ENCODE results near the gene NALF2.

Gene NALF2

DNA sequence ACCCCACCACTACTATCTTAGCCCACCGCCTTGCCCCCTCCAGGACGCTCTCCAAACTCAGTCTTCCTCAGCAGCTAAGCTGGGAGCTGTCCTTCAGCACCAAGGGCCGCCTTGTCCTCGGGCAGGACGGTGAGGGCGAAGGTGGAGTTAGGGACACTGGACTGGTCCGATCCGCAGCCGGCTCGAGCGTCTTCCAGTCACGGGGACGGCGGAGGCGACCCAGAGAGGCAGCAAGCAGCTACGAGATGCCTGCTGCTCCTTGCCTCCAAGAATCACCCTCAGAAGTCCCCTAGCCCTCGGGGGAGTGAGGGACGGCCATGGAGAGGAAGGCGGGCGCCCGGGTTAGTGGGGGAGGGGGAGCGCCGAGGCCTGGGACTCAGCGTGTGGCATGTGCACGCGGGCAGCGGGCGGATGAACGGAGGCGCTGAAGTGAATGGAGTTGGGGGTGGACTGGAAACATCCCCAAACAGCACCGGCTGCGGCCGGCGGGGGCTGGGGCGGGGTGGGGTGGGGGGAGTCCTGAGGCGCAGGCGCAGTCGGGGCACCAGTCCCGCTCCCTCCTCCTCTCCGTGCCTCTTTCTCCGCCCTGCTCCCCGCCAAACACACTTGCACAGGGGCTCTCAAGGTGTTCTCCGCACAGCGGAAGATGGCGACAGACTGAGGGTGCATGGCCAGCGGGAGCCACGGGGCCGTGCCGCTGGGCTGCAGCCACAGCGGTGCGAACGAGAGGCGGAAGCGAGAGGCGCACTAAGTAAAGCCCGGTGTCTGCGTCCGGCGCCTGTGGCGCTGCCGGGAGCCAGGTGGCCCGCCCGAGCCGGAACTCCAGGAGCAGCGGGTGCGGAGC is at the start of gene NALF2:
Gene NALF2 (plus strand): TSS at position 545 of the 844 bp plus-strand sequence. CDS start 957 bp downstream, outside the sequence.
- peak; percentile 24 to 25 for DNase-seq

GRCh38 chrX:69457756-69458155 is 46.4 kb upstream of the NALF2 start:
- DNase-seq = no peak

DNA sequence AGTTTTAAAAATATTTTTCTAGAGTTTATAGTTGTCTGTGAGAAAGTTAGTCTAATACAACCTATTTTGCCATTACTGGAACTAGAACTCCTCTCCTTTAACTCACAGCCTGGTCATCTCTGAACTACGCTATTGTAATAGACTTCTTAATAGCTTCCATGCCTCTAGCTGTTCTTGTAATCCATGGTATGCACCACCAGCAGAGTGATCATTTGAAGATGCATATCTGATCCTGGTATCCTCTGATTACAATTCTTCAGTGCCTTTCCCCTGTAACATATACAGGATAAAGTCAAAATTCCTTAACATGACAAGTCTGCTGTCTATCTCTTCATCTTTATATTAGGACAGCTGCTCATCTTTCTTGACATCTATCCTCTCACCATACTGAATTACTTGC is 37.6 kb upstream of the NALF2 start:
- DNase-seq = no peak

GRCh38 chrX:69469975-69470374 is 34.2 kb upstream of the NALF2 start:
- DNase-seq = no peak

GRCh38 chrX:69489625-69490024 is 14.5 kb upstream of the NALF2 start:
- DNase-seq = no peak

DNA sequence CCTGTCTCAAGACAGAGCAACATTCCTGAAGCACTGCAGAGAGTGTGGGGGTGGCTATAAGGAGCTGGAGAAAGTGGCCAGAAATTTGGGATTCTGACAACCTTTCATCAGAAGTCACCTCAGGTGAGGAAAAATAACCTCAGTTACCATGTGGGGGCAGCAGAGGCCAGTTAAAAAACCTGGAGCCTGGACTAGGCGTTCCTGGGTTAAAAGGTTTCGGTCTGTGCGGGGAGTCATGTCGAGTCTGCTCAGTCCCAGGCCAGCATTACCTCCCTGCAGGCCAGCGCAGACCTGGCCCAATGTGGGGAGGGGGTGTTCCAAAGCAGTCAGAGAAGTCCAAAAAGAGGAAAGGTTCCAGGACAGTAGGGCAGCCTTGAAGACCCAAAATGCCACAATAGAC is 10.9 kb upstream of the NALF2 start:
- DNase-seq = peak in 1 of 2 experiments; percentile 8

DNA sequence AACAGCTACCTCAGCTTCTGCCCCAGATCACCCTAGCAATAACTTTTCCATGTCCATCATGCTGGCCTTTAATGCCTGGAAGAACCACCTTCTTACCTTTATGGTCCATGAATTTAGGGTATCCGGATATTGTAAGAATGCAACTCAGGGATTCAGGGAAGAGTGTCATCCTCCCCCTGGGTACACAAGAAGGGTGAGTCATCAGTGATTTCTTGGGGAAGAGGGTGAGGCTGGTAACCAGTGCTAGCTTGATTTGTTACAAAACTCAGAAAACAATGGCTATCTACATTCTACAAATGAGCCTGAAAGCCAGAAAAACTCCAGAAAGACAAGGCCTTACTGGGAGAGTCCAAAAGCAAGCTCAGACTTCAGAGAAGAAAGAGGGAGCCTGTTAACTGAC is 10.4 kb upstream of the NALF2 start:
- no peak for DNase-seq

DNA sequence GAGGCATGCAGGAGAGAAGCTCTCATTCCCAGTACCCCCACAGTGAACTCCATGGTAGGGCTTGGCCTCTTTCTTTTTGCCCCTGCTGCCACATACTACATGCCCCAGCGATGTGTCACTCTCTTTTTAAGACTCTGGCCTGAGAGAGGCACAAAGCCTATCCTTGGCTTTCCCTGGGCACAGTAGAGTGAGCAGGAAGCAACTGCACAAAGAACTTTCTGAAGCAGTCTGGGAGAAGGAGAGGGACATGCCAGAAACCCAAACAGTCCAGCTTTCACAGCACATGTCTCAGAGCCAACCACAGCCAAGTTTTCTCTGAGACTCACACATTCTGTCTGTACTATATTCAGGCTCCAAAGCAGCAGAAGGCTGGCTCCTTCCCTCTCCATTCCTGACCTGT is 7.9 kb upstream of the NALF2 start:
- DNase-seq = no peak

DNA sequence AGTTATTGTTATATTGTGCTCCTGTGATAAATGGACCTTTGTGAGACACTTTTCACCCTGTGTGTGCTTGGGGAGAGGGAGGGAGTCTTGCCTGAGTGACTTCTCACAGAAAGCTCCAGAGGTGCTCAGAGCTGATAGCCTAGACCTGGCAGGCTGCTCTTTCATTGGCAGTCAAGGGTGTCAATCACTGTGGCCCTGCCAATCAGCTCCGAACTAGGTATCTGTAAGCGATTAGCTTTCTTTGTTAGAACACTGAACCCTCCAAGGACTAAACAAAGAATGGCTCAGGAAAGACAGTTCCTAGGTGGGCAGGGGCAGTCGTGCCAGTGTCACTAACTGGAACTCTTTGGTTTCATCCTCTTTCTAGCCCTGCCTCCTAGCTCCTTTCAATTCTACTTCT is 2.7 kb upstream of the NALF2 start:
- DNase-seq = no peak

GRCh38 chrX:69503228-69503781 is 821 bp upstream of the NALF2 start:
- DNase-seq = no peak

GRCh38 chrX:69504626-69505612 is 793 bp downstream of the NALF2 start:
- DNase-seq = no peak

DNA sequence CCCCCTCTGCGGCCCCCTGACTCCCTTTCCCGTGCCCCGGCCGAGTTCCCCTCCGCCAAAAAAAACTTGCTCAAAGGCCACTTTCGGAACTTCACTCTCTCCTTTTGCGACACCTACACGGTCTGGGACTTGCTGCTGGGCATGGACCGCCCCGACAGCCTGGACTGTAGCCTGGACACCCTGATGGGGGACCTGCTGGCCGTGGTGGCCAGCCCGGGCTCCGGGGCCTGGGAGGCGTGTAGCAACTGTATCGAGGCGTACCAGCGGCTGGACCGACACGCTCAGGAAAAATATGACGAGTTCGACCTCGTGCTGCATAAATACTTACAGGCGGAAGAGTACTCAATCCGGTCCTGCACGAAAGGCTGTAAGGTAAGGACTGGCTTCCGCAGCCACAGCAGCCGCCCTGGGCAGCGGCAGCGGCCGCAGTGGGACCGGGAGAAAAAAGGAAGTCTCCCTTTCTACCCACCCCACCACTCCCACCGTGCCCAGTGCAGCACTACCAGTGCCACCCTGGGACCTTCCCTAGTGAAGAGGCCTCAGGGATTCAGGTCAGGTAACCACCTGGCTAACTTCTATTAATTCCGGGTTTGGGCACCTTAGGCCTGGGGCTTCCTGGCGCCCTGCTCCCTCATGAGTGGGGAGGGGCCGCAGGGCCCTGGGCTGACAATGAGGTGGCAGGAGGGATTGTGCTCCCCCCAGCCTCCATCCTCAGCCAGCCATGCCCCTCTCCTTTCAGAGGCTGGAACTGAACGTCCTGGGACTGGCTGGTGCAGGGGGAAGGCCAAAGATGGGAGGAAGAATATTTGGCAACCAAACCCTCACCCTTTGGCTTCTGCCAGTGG is 1.9 kb downstream of the NALF2 start:
- no peak for DNase-seq

GRCh38 chrX:69506617-69507499 is 2.7 kb downstream of the NALF2 start:
- no peak for DNase-seq

- no peak for DNase-seq
These were observed 3.3 kb downstream of the NALF2 start for GRCh38 chrX:69507500-69507789.

- no peak for DNase-seq
These were observed 4.5 kb downstream of the NALF2 start for GRCh38 chrX:69508610-69509009.

DNA sequence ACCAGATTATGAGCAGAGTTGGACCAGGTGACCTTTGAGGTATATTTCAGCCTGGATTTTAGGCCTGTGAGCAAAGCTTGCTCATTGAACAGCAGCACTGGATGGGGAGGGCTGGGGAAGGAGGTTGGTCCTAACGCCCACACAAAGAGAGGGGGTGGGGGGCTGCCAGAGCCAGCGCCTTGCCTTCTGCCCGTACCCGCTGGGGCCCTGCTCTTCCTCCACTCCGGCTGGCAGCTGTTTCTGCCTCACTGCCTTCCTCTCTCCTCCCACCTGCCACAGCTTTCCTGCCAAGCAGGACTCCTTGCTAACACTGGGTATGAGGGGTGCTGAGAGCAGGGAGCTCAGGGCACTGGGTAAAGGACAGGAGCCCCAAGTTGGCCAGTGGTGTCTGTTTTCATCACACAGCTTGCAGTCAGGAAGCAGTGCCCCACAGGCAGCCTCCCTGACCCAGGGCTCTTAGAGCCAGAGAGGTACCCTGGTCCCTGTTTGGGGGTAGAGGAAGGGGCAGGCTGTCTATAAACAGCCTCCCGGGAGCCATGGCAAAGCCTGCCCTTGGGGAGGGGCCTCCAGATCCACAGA is 6.1 kb downstream of the NALF2 start:
- DNase-seq = no peak

DNA sequence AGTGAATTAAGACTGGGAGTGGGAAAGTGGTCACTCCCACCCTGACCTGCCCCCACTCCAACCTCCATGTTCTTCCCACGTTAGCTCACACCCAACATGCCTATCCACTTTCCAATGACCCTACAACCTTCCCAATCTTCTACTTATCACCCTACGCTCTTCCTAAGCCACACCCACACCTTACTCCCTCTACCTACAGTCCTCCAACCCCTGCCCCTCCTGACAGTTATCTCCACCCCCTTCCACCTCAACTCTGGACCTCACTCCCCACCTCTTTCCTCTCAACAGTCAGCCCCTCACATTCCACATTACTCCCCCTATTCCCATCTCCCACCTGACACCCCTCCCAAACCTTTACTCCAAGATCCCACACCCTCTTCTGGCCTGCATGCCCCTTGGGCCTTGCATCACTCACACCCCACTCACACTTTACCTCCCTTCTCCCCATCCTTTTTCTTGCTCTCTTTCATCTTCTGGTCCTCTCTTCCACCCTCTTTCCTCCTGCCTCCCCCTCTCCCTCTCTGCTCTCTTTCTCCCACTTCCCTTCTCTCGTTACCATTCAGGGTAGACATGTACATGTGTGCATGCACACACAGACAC is 6.9 kb downstream of the NALF2 start:
- DNase-seq = no peak

DNA sequence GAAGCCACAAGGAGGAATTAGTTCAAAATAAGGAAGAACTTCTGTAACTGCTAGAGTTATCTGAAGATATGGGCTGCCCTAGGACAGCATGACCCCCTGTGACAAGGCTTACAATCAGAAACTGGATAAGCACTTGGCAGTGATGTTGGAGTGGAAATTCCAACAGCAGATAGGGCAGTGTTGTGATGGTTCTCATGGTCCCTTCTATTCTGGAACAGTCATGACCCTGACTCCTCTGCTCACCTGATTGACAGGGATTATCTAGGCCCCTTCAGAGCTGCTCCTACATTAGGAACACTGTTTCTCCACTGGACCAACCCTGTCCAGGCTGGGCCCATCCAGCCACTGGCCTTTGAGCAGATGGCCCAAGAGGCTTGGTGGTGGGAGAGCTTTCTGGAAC is 17.9 kb downstream of the NALF2 start:
- no peak for DNase-seq

DNA sequence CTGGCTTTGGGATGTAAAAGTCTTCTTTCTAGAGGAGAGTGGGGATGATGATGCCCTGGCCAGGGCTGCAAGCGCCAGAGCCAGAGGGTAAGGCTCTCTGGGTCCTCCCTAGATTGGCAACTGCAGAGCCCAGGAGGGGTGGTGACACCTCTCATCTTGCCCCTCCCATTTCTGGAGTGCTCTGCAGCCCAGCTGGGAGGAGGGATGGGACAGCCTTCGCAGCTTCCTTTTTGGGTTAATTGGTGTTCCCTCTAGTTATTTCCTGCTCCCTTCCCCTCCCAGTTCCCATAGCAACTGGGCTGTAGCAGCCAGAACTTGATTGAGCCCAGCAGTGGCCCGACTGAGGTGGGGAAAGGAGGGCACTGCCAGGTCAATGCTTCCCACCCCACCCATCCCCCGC is 19.2 kb downstream of the NALF2 start:
- no peak for DNase-seq

GRCh38 chrX:69524781-69525363 is 20.7 kb downstream of the NALF2 start:
- DNase-seq = no peak

Measured in stimulated activated CD4-positive, alpha-beta T cell treated with anti-CD3 and anti-CD28 coated beads, Interleukin-4, amount 100 ng/mL, for 4 hours (primary cell).